GM21786 (cell line): ENCODE measurements around the gene TBL1X.

Experiments
- ATAC-seq: cut with Tn5 transposase; IDR thresholded peaks from one replicate; pipeline ENCODE4 v1.9.1; 2021; ENCODE audit not compliant: unreplicated experiment

TBL1X gene

DNA sequence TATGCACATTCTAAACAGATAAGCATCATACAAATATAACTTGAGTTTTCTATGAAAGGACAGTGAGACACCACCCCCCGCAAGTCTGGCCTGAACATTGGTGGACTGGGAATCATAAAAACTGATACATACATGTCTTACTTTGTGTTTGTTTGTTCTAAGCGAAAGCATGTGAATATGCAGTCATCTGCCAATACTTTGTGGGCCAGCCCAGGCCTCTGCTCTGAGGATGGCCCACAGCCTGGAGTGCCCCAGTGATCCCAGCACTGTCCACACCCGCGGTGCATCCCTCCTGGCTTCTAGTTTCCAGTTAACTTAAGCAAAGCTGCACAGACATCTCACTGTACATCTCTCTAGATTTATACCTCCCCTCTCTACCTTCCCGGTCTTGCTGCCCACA is 154.3 kb downstream of the TBL1X start:
- no peak for ATAC-seq

DNA sequence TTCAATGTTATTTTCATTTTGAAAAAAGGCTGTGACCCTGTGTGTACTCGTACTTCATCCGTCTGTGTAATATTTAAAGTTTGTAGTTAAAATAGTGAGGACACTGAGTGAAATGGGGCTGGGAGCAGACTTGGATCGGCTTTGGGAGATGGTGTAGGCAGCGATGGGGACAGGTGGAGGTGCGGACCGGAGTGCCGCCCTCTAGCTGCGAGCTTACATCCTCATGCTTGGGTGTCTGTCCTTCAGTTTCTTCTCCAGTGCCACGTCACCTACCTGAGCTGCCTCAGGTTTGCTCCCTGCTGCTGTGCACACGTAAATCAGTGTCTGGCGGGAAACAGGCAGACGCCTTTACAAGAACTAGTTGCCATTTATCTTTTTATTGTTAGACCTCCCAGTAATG is 154.7 kb downstream of the TBL1X start:
- no peak for ATAC-seq

DNA sequence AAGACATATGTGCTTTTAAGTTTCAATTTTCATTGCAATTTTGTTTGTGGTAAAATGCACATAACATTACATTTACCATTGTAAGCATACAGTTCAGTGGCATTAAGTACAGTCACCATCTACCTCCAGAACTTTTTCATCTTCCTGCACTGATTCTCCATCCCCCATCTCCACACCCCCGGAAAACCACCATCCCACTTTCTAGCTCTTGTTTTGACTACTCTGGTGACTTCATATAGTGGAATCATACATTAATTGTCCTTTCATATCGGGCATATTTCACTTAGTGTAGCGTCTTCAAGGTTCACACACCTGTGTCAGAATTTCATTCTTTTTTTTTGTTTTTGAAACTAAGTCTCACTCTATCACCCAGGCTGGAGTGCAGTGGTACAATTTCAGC is 157.3 kb downstream of the TBL1X start:
- ATAC-seq: no peak

DNA sequence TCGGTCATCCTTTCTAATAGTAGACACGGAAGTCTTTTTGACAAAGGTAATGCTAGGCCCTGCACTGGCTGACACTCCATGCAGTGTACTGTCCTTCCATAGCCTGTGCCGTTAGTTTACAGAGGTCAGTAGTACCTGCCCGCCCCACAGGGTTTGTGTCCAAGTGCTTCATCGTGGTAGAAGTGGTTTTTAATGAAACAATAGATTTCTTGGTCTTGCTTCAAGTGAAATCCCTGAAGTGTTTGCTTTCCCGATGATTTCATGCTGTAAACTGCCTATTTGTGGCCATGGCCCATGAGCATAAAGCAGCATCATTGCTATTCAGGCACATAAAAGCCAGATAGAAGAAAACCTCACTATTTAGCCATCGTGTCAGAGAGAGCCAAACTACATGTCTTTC is 161.5 kb downstream of the TBL1X start:
- peak; percentile 47 for ATAC-seq

DNA sequence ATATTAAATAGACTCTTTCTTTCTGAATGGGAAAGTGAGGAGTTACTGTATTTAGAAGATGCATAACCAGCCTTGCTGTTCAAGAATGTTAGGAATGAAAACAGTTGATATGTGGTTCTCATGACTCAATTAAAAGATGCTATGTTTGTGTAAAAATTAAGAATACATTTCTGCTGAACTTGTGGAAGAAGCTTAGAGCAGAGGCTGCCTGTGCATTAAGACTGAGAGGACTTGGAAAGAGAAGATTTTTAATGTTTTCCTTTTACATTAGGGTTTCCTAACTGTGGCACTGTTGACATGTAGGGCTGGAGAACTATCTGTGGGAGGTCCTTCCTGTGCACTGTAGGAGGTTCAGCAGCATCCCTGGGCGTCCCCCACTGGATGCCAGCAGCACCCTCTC is 163.1 kb downstream of the TBL1X start:
- no peak for ATAC-seq

DNA sequence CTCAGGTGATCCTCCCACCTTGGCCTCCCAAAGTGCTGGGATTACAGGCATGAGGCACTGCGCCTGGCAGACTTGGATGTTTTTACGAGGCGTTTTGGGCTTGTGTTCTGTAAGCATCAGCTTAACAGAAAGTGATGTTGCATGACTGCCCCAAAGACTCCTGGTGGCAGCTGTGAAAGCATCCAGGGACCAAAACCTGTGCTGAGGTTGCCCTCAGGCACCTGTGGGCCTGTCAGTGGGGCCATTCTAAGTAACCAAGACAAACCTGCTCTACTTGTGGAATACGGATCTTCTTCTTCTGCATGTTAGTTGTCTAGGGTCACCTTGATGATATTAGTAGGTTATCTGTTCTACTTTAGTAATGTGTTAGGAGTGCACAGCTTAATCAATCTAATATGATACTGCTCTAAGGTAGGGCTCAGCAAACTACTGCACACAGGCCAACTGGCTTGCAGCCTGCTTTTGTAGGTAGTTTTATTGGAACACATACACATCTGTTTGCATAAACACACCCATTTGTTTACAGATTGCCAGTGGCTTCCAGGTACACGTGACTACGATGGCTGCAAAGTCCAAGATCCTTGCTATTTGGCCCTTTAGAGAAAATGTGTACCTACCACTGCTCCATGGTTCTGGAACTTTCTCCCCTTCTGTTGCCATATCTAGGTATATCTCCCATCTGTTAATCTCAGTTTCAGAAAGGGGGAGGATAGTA is 164.1 kb downstream of the TBL1X start:
- ATAC-seq: no peak

DNA sequence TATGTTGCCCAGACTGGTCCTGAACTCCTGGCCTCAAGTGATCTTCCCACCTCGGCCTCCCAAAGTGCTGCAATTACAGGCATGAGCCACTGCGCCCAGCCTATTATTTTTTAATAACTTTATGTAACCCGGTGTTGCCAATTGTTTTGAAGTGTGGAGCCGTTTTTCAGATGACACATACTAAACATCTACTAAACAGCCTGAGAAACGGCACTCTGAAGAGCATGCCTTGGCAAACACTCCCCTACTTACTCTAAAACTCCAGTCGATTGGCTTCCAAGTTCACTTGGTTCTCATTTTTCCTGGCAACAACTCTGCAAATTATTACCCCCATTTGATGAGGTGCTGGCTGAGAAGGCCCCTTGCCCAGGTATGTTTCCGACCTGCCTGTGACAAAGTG is 169.7 kb downstream of the TBL1X start:
- ATAC-seq: no peak

DNA sequence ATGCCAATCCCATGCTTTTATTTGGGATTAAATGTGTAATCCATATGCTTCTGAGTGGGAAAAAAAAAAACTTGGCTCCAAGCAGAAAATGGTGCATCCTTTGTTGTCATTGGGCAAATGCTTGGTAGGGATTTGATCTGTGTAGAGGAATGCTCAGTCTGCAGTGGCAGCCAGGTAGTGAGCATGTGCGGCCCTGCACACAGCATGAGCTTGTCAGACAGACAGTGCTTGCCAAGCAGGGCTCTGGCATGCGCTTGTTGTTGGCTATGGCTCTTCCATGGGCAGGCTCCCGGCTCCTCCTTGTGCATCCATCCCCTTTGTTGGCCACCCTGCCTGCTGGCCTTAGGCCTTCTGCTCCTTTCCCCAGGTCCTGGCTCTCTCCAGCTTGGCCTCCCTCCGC is 170.5 kb downstream of the TBL1X start:
- no peak for ATAC-seq

DNA sequence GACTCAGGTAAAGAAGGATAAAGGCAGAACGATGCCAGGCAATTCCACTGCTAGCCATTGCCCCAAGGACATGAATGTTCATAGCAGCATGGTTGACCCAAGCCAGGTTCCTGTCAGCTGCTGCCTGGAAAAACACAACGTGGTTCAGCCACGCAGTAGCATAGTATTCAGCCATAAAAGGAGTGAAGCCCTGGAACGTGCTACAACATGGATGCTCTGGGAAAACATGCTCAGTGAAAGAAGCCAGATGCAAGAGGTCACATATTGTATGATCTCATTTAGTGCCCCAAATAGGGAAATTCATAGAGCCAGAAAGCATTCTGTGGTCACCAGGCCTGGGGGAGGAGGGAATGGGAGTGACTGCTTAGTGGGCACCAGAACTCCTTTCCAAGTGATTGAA is 170.9 kb downstream of the TBL1X start:
- ATAC-seq: no peak

DNA sequence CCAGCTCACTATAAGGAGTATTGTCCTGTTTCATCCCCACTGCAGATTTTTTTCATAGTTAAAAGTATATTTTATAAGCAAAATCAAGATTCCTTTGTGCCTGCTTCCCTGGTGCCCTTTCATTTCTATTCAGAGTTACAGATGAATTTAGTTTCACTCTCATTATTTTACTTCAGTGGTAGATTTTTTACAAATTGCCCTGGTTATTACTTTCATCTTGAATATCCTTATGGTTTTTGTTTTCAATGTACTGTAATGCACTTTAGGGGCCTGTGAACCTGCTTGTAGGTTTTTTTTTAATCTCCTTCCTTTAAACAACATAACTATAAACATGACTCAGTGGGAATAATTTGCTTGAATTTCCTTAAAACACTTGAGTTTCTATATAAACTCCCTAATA is 174.0 kb downstream of the TBL1X start:
- no peak for ATAC-seq

DNA sequence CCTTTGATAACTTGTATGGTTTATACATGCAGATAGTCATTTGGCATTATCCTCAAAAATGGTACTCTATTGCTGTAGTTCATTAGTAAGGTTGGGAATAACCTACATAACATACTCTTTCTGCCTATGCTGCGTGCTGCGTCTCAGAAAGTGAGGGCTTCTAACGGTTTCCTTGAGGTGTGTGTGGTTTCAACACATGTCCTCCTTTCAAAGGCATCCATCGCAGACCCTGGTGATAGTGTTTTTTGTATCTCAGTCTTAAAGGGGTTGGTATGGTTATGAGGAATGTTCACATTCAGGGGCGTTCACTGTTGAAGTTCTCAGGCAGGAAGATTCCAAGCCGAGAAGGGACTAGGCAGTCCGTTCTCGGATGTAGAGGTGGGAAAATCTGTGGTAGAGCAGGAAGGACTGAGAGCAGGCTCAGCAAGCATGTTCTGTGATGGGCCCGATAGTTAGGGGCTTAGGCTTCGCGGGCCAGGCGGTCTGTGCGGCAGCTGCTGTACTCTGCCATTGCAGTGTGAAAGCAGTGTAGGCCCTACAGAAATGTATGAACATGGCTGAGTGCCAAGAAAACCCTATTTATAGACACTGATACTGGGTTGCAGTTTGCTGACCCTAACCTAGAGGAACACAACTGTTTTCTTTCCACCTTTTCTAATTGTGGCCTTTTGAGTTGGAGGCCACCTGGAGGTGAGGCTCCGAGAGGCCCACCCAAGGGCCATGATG is 177.6 kb downstream of the TBL1X start:
- no peak for ATAC-seq

DNA sequence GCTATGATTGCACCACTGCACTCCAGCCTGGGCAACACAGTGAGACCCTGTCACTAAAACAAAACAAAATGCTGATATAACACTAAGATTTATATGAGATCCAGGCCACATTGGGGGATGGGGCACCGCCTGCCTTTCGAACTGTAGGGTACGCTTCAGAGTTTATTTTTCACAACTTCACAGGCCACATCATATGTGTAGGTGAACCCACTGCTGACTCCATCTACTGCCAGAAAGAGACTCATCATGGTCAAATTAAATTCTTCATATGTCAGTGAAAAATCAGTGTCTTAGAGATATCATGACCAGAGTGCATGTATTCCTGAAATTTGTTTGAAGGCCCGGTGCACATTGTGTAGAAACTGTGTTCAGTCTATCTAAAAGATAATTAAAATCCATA is 178.9 kb downstream of the TBL1X start:
- no peak for ATAC-seq

DNA sequence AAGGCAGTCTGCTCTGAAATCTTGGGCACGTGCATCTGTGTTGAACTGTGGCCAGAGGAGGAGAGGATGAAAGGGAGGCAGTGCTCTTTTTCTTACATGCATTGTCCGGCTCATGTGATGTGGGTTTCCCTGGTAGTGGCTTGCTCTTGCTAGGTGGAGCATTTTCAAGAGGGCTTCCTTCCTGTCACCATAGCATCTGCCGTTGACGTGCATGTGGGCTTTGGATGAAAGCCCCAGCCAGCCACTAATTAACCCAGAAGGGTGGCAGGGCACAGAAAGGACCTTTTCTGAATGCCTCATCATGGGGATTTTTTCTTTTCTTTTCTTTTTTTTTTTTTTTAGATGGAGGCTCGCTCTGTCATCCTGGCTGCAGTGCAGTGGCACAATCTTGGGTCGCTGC is 179.5 kb downstream of the TBL1X start:
- ATAC-seq: peak; percentile 94

DNA sequence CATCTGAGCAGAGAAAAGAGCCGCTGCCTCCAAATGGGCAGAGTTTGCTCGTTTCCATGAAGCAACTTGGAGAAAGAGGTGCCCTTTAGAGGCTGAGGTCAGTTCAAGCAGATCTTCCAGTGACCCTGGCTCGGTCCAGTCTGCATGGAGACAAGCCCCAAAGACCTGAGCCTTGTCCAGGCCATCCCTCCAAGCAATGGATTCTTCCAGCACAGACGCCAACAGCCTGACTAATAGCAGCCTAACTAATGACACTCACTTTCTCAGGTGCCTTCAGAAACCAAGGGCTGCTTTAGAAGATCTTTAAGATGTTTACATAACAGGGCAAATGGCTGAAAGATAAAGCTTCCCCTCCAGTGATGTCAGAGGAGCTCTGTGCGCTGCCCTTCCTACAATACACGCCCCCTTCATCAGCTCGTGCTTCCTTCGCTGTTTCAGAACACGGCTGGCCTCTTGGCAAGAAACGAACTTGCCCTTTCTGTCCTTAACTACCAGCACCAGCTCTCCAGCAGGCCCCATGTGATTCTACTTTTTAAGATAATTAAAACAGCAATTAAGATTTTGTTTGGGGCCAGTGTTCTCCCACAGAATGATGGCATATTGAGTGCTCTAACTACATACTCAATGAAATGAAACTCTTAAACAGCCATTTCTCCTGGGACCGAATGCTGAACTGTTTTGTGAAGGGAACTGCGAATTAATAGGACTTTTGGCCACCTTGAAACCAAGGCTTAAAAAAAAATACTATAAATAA is 181.8 kb downstream of the TBL1X start:
- ATAC-seq: no peak

DNA sequence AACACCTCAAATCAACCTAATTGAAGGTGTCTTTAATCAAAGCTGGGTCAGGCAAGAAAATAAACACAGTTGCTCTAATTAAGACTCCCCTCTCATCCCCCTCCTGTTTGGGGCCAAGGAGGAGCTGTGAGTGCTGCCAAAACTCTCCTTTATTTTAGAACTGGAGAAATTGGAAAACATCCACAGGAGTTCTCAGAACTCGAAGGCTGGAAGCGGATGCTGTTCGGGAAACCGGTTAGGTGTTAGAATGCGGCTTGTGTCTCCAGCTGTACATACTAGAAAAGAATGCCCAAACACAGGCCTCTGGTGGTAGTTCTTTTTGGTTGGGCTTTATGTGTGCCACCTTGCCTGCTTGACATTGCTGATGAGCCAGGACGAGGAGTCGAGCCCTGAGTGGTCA is 182.6 kb downstream of the TBL1X start:
- ATAC-seq: no peak

DNA sequence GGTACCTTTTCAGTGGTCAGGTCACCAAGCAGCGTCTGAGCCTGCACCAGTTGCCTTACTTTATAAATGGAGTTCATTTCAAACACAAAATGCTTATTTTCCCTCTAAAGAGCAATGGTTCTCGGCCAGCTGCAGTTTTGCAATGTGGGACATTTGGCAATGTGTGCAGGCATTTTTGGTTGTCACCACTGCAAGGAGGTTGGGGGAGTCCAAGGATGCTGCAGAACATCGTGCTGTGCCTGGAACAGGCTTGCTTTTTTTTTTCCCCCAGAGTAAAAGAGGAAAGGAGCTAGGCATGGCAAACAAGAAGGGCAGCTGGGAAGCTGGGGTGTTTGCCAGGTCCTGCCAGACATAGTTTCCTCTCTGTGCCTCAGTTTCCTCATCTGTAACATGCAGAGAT is 185.2 kb downstream of the TBL1X start:
- ATAC-seq: no peak

DNA sequence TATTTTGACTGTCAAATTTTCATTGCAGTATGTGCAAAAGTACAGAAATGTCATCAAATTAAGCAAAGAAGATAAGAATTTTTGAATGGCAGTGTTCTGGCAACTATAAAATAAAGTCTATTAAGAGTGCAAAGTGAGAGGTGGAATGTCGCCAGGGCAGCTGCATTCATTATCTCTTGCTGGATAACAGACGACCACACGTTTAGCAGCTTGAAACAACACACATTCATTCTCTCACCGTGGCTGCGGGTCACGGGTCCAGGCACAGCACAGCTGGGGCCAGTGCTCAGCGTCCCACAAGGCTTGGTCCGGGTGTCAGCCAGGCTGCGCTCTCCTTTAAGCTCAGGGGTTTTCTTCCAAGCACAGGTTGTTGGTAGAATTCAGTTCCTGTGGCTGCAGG is 186.9 kb downstream of the TBL1X start:
- ATAC-seq: no peak

DNA sequence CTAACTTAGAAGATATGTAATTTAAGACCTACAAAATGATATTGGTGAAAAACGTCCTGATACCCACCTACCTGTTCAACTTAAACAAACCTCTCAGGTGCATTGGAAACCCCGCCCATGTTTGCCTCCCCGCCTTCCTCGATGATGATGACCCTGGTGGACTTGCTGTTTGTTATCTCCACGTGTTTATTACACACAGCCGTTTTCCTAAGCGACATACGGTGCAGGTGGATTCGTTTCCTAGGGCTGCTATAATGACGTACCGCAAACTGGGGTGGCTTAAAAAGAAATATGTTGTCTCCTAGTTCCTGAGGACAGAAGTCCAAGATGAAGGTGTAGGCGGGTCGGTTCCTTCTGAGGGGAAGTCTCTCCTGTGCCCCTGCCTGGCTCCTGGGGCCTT is 190.1 kb downstream of the TBL1X start:
- no peak for ATAC-seq

DNA sequence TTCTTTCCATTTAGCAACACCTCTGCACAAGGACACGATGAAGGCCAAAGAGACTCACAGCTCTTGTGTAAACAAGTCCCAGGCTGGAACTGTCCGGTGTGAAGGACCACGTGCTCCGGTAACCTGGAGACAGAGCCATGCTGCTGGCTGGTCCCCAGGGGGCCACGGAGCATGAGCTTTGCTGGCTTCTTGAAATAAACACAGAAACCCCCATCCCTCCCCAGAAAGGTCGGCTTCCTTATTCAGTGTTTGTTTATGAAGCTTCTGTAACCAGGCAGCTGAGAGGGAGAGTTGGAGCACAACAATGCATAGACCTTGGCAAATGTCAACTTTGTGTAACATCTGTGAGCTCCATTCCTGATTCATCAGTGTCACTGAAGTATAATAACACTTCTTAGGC is 191.4 kb downstream of the TBL1X start:
- no peak for ATAC-seq

DNA sequence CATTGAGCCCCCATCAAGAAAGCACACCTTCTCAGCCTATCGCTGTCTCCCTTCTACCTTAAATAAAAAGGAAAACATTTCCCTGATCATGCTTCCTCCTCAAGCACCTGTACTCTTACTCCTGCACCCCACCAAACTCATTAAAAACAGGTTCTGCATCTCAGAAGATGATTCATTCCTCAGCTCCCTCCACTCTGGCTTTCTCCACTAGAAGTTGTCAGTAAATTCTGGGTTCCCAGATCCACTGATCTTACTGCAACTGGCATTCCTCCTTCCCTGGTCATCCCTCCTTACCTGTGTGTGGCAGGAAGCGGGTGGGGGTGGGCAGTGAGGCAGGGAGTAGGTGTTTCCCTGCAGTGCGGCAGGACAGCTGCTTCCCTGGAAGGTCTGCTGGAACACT is 192.0 kb downstream of the TBL1X start:
- no peak for ATAC-seq

DNA sequence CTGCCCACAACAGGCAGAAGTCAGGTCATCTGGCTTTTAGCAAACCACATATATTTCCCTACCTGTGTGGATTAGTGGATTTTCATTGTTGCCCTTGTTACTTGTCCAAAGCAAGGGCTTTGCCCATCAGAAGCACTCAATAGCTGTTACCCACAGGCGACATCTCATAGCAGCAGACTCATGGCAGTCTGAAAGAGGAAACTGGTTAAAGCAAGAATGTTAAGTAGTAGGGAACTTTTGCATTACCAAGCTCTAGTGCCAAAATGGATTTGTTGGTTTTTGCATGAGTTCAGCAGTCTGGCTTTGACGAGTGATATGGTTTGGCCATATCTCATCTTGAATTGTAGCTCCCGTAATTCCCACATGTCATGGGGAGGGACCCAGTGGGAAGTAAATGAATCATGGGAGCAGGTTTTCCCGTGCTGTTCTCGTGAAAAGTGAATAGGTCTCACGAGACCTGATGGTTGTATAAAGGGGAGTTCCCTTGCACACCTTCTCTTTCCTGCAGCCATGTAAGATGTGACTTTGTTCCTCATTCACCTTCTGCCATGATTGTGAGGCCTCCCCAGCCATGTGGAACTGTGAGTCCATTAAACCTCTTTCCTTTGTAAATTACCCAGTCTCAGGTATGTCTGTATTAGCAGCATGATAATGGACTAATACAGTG is 192.9 kb downstream of the TBL1X start:
- ATAC-seq: no peak

DNA sequence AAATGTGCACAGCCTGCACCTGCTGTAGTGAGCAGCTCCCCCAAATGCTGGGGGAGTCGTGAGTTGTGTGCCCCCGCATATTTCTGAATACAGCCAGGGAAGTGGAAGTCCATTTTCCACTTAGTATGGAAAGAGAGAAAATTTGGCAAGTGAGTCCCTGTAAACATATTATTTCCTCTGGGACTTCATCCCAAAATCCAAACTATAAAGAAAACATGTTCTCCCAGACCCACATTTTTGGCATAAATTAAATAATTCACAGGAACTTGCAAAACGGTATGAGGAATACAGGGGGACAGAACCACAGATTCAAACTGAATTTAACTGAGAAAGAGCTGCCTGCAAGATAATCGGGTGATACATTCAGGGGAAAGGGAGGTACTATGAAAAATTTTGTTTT is 193.6 kb downstream of the TBL1X start:
- ATAC-seq: no peak
